LHCN-M2 (cell line): ENCODE data around the gene PRAMEF2. TPM values are rescaled to one million over a fixed set of nuclear protein-coding genes. Genes with fewer than 3 reads are reported as not detected.
"Not testable (repeated sequence)": the region's sequence is repeated elsewhere in the genome, so short reads cannot be mapped to it uniquely, and the experiment has no call there.

Experiments used
- DNase-seq: peaks from one replicate; pipeline ENCODE4 v3.0.0-alpha.2; 2012; ENCODE audit warnings: low read depth
- polyA plus RNA-seq: library from polyadenylated mRNA; unstranded; fragments of >200 nt; gene quantifications from one replicate; pipeline ENCODE4 v1.2.1, GENCODE V29; 2012; ENCODE audit warnings: missing spikeins
- total RNA-seq: library from RNA; depleted of rRNA; stranded (reverse); fragments of >200 nt; gene quantifications from 2 replicates; pipeline ENCODE4 v1.2.3, GENCODE V29; 2014; rRNA removed

Gene PRAMEF2, protein sequence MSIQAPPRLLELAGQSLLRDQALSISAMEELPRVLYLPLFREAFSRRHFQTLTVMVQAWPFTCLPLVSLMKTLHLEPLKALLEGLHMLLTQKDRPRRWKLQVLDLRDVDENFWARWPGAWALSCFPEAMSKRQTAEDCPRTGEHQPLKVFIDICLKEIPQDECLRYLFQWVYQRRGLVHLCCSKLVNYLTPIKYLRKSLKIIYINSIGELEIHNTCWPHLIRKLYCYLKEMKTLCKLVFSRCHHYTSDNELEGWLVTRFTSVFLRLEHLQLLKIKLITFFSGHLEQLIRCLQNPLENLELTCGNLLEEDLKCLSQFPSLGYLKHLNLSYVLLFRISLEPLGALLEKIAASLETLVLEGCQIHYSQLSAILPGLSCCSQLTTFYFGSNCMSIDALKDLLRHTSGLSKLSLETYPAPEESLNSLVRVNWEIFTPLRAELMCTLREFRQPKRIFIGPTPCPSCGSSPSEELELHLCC
- total RNA-seq = not detected in 2 replicates
- not detected for polyA plus RNA-seq

- not testable (repeated sequence) for DNase-seq
Measured at GRCh38 chr1:12856786-12857185, at the start of gene PRAMEF2. TSS of gene PRAMEF2 (plus strand) at chr1:12857086. CDS start at chr1:12859010, 1,924 bp downstream.

DNA sequence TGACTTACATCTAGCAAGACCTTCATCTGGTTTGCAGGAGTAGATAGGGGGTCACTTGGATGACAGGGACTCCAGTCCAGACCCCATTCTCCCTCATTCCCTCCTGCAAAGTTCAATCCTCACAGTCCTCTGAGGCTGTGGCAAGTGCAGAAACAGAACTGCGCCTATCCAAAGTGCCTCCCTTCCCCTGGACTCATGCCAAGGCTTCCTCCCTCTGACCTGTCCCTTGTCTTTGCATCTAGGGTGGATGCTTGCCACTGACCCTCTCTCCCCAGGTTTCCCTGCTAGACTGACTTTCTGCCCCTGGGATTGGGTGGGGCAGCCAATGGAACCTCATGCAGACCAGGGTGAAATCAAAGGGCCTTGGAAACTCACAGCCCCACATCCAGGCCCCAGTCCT is 47.0 kb upstream of the PRAMEF2 start:
- DNase-seq = no peak

DNA sequence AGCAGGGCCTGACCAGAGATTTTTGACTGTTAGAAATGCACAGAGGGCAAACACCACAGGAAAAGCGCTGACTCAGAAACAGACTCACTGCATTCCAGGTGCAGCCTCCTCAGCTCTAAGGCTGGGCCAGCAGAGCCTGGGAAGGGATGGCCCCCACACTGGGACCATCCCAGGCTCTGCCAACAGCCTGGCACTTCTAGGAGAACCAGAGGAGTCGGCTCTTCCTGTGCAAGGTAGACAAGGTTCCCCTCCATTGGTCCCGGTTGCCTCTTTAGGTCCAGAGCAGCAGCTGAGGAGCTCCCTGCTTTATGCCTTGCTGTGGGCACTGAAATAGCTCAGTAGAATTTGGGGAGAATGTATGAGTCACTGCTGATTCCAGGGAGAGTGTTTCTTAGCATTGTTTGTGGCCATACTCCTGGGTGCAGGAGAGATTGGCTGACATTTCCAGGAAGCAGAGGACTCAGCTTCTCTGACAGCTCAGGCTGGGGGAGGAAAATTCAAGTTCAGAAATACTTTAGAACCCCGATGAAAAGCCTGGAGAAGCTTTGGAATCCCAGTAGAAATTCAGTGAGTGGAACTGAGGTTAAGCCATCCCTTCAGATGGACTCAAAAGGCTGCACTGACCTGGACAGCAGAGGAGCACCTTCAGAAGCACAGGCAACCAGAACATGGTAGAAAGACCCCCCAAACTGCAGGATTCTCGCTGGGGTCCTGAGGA is 46.0 kb upstream of the PRAMEF2 start:
- DNase-seq = no peak

- no peak for DNase-seq
Measured at GRCh38 chr1:12811409-12811784, 45.5 kb upstream of the PRAMEF2 start.

DNA sequence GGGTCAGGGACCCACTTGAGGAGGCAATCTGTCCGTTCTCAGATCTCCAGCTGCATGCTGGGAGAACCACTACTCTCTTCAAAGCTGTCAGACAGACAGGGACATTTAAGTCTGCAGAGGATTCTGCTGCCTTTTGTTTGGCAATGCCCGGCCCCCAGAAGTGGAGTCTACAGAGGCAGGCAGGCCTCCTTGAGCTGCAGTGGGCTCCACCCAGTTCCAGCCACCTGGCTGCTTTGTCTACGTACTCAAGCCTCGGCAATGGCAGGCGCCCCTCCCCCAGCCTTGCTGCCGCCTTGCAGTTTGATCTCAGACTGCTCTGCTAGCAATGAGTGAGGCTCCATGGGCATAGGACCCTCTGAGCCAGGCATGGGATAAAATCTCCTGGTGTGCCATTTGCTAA is 37.8 kb upstream of the PRAMEF2 start:
- not testable (repeated sequence) for DNase-seq

DNA sequence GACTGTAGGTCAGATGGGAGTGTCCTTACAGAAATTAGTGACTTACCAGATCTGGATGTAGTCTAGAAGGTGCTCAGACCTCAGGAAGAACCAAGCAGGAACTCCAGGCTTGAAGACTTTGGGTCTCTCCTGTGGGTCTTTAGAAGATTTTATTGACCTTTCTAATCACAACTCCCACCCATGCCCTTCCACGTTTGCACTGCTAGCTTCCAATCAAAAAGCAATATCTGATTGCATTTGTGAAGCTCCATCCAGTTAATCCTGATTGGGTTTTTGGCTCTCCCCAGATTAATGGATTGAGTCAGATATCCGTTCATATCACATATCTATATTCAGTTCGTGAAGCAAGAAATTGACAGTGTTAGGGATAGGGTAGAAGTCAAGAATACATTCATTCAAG is 25.6 kb upstream of the PRAMEF2 start, which contains the start of gene PRAMEF11:
TSS of gene PRAMEF11 (minus strand) at position 101 of the 400 bp plus-strand sequence. CDS start 2,621 bp downstream, outside the sequence.
- not testable (repeated sequence) for DNase-seq

DNA sequence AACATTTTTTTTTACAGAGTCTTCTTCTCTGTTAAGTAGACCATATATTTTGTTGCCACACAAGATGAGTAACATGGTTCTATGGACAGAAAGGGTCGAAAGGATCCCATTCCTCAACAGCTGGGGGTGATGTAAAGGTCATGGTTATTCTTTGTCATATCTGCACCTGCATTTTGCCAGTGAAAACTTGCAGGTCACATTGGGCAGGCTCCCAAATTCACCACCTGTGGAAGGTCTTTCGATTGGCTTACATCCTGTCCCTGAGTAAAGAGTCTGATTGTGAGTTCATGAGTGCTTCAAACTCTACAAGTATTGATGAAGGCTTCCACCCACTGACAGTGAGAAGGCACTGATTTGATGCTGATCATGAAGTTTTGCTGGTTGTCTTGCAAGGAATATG is 23.6 kb upstream of the PRAMEF2 start:
- not testable (repeated sequence) for DNase-seq

GRCh38 chr1:12848620-12849019 is 8.3 kb upstream of the PRAMEF2 start, which contains the start of gene HNRNPCL1:
TSS of gene HNRNPCL1 (minus strand) at chr1:12848720. CDS start at chr1:12848289, 431 bp downstream.
- not testable (repeated sequence) for DNase-seq

- no peak for DNase-seq
Measured at GRCh38 chr1:12851779-12852178, 5.1 kb upstream of the PRAMEF2 start.

- DNase-seq = not testable (repeated sequence)
Measured at GRCh38 chr1:12863131-12863880, 6.4 kb downstream of the PRAMEF2 start.

- not testable (repeated sequence) for DNase-seq
Measured at GRCh38 chr1:12878453-12878852, 21.6 kb downstream of the PRAMEF2 start.

DNA sequence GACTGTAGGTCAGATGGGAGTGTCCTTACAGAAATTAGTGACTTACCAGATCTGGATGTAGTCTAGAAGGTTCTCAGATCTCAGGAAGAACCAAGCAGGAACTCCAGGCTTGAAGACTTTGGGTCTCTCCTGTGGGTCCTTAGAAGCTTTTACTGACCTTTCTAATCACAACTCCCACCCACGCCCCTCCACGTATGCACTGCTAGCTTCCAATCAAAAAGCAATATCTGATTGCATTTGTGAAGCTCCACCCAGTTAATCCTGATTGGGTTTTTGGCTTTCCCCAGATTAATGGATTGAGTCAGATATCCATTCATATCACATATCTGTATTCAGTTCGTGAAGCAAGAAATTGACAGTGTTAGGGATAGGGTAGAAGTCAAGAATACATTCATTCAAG is 29.2 kb downstream of the PRAMEF2 start, which contains the start of gene PRAMEF4:
TSS of gene PRAMEF4 (minus strand) at position 101 of the 400 bp plus-strand sequence. CDS start 2,807 bp downstream, outside the sequence.
- DNase-seq = not testable (repeated sequence)

GRCh38 chr1:12898170-12898569 is 41.3 kb downstream of the PRAMEF2 start, which contains the start of gene PRAMEF10:
TSS of gene PRAMEF10 (minus strand) at chr1:12898270. CDS start at chr1:12895847, 2,423 bp downstream.
- not testable (repeated sequence) for DNase-seq

DNA sequence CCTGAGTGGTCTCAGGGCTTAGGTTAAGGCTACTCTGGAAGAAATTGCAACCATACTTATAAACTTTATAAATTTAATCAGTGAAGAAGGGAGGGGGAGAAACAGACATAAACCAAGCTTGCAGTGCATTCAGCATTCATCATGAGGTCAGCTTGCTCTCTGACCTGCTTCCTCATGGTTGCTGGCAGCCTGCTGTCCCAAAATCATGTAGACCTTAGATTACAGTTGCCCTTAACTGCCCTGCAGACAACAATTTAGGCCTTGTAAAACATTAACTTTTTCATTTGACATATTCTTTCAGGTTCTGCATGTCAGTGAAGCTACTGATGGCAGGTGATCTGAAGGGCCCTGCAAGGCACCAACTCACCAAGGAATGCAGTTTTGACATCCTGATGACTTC is 42.3 kb downstream of the PRAMEF2 start:
- not testable (repeated sequence) for DNase-seq

DNA sequence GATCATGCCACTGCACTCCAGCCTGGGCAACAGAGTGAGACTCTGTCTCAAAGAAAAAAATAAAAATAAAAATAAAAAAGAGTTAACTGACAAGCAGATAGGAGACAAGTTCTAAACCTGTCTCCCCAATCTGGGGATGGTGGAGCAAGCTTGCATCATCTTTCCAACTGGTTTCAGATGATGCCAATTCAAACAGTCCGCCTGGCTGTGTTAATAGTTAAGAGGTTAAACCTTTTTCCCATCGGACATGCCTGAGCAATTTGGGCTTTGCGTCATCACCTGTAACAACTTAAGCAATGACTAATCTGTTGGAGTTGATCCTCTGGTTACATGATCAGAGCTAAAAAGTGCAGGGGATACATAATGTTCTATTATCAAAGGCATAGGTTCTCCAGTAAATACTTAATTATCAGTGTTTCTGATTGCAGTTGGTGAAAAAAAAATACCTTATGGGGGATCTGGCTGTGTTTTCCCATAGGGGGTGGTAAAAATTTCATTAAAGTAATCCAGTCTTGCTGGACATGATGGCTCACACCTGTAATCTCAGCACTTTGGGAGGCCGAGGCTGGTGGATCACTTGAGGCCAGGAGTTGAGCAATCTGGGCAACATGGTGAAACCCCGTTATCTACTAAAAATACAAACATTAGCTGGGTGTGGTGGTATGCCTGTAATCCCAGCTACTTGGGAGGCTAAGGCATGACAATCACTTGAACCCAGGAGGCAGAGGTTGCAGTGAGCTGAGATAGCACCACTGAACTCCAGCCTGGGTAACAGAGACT is 47.1 kb downstream of the PRAMEF2 start:
- not testable (repeated sequence) for DNase-seq

Other genes with a start within 250 kb of the PRAMEF2 start
- 1.4 and 1.6 TPM in 2 replicates for gene DHRS3, start 238.9 kb upstream of the PRAMEF2 start, total RNA-seq
- gene AADACL4, start 213.0 kb upstream of the PRAMEF2 start, total RNA-seq = not detected in 2 replicates
- gene AADACL3, start 141.0 kb upstream of the PRAMEF2 start, total RNA-seq = not detected in 2 replicates
- not detected in 2 replicates for gene CFAP107, start 110.9 kb upstream of the PRAMEF2 start, total RNA-seq
- not detected in 2 replicates for gene PRAMEF12, start 83.3 kb upstream of the PRAMEF2 start, total RNA-seq
- gene PRAMEF1, start 65.7 kb upstream of the PRAMEF2 start, total RNA-seq = not detected in 2 replicates
- gene PRAMEF11, start 25.7 kb upstream of the PRAMEF2 start, total RNA-seq = not detected in 2 replicates
- gene HNRNPCL1, start 8.4 kb upstream of the PRAMEF2 start, total RNA-seq = not detected in 2 replicates
- not detected in 2 replicates for gene PRAMEF4, start 29.1 kb downstream of the PRAMEF2 start, total RNA-seq
- gene PRAMEF10, start 41.2 kb downstream of the PRAMEF2 start, total RNA-seq = not detected in 2 replicates
- not detected in 2 replicates for gene PRAMEF7, start 59.5 kb downstream of the PRAMEF2 start, total RNA-seq
- not detected in 2 replicates for gene PRAMEF6, start 90.5 kb downstream of the PRAMEF2 start, total RNA-seq
- gene PRAMEF27, start 199.5 kb downstream of the PRAMEF2 start, total RNA-seq = not detected in 2 replicates
- gene HNRNPCL3, start 203.7 kb downstream of the PRAMEF2 start, total RNA-seq = not detected in 2 replicates
- gene PRAMEF25, start 213.7 kb downstream of the PRAMEF2 start, total RNA-seq = not detected in 2 replicates